Subcutaneous adipose tissue (tissue), 4 donors: ENCODE data around the gene BCAS4. TPM values are rescaled to one million over a fixed set of nuclear protein-coding genes. Genes with fewer than 3 reads are reported as not detected.

ENCODE experiments used
- CTCF ChIP-seq: fragments of 450-650 bp; IDR thresholded peaks from one replicate; pipeline ENCODE4 v1.5.1; 2016; ENCODE audit warnings: low read depth, mild to moderate bottlenecking, control low read depth, antibody characterized with exemption, moderate library complexity
- total RNA-seq, 4 donors: library from RNA; depleted of rRNA; stranded (reverse); fragments of >200 nt; gene quantifications; one replicate each; pipeline ENCODE4 v1.1.0, GENCODE V29; 2016

Gene BCAS4
- total RNA-seq, 4 donors from 2014 or later: 0.49 to 14.8 (median 4.3) TPM

- no peak for TF ChIP-seq CTCF
These were observed 25.8 kb downstream of the BCAS4 start for GRCh38 chr20:50820515-50821256.

GRCh38 chr20:50821257-50821921 is 26.5 kb downstream of the BCAS4 start:
- no peak for TF ChIP-seq CTCF

- no peak for TF ChIP-seq CTCF
These were observed 27.1 kb downstream of the BCAS4 start for GRCh38 chr20:50821994-50822393.

GRCh38 chr20:50823319-50823718 is 28.5 kb downstream of the BCAS4 start:
- no peak for TF ChIP-seq CTCF

GRCh38 chr20:50824137-50824536 is 29.3 kb downstream of the BCAS4 start:
- TF ChIP-seq CTCF: no peak

- TF ChIP-seq CTCF: no peak
These were observed 31.3 kb downstream of the BCAS4 start for GRCh38 chr20:50826121-50826520.

GRCh38 chr20:50828363-50829136 is 33.7 kb downstream of the BCAS4 start:
- no peak for TF ChIP-seq CTCF
